ENCODE results near the gene CLEC2B.

Gene CLEC2B

DNA sequence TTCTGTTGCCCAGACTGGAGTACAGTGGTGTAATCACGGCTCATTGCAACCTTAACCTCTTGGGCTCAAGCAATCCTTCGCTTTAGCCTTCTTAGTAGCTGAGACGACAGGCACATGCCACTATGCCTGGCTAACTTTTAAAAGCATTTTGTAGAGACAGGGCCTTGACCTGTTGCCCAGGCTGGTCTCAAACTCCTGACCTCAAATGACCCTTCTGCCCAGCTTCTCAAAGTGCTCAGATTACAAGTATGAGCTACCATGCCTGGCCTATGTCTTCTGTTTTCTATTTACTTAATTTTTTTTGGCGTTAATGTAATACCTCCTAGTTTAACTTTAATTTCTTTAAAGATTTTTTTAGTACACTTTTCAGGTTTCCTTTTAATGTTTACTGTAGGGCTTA is 62.4 kb downstream of the CLEC2B start:
- TF ChIP-seq, protein P1, sequence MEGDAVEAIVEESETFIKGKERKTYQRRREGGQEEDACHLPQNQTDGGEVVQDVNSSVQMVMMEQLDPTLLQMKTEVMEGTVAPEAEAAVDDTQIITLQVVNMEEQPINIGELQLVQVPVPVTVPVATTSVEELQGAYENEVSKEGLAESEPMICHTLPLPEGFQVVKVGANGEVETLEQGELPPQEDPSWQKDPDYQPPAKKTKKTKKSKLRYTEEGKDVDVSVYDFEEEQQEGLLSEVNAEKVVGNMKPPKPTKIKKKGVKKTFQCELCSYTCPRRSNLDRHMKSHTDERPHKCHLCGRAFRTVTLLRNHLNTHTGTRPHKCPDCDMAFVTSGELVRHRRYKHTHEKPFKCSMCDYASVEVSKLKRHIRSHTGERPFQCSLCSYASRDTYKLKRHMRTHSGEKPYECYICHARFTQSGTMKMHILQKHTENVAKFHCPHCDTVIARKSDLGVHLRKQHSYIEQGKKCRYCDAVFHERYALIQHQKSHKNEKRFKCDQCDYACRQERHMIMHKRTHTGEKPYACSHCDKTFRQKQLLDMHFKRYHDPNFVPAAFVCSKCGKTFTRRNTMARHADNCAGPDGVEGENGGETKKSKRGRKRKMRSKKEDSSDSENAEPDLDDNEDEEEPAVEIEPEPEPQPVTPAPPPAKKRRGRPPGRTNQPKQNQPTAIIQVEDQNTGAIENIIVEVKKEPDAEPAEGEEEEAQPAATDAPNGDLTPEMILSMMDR (IDR thresholded peaks at IDR 0.05; ENCODE audit: insufficient read depth, low read depth, low read length, missing control alignments), result no peak
- no peak overlapping the region for H3K4me3 ChIP-seq (ENCODE audit: low read length)
- DNase-seq (ENCODE audit: low read depth), result no peak

DNA sequence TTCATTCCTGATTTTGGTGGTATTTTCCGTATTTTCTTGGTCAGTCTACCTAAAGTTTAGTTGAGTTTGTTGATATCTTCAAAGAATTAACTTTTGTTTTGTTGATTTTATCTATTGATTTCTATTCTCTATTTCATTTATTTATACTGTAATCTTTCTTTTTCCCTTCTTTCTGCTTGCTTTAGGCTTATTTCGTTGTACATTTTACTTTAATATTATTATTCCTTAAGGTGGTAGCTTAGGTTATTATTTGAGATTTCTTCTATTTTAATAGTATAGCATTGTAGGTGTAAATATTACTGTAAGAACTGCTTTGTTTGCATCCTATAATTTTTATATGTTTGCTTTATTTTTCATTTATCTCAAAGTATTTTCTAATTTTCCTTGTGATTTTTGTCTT is 63.3 kb downstream of the CLEC2B start:
- no peak overlapping the region for H3K4me3 ChIP-seq (ENCODE audit: low read length)
- TF ChIP-seq, protein P1 (IDR thresholded peaks at IDR 0.05; ENCODE audit: insufficient read depth, low read depth, low read length, missing control alignments), result no peak
- DNase-seq (ENCODE audit: low read depth), result no peak

Data from epithelial cell of esophagus (primary cell).